BLaER1 treated with 17β-estradiol and CSF1 and Interleukin-3, amounts not matched to agents 10 nM and 100 nM (cell line): ENCODE results near the gene MYZAP.
A peak's percentile ranks its signal among the peaks of the same experiment; 100 is the strongest.

ENCODE experiments used
- H3K27ac ChIP-seq, 11 experiments: shearing (Covaris generic); formaldehyde crosslinking; 2 replicates each; pipeline ENCODE4 v1.8.1; 2022
- H3K27me3 ChIP-seq, 11 experiments: shearing (Covaris generic); formaldehyde crosslinking; 2 replicates each; pipeline ENCODE4 v1.8.1; 2022
- H3K36me3 ChIP-seq, 11 experiments: shearing (Covaris generic); formaldehyde crosslinking; 2 replicates each; pipeline ENCODE4 v1.8.1; 2022
- H3K4me1 ChIP-seq, 10 experiments: shearing (Covaris generic); formaldehyde crosslinking; 2 replicates each; pipeline ENCODE4 v1.8.1; 2022
- H3K4me2 ChIP-seq, 11 experiments: shearing (Covaris generic); formaldehyde crosslinking; 2 replicates each; pipeline ENCODE4 v1.8.1; 2022
- H3K4me3 ChIP-seq, 10 experiments: shearing (Covaris generic); formaldehyde crosslinking; 2 replicates each; pipeline ENCODE4 v1.8.1; 2022
- H3K9ac ChIP-seq, 11 experiments: shearing (Covaris generic); formaldehyde crosslinking; 2 replicates each; pipeline ENCODE4 v1.8.1; 2022
- H3K9me3 ChIP-seq, 11 experiments: shearing (Covaris generic); formaldehyde crosslinking; replicated peaks in 1 of 11; 2 replicates each; pipeline ENCODE4 v1.8.1; 2022
- H4K20me1 ChIP-seq, 11 experiments: shearing (Covaris generic); formaldehyde crosslinking; 2 replicates each; pipeline ENCODE4 v1.8.1; 2022
- Cebpa-rat ChIP-seq, 11 experiments: shearing (Covaris generic); IDR thresholded peaks; 2 replicates each; pipeline ENCODE4 v1.8.1; 2022

The MYZAP gene

GRCh38 chr15:57594479-57594878 is 2.8 kb downstream of the MYZAP start:
- peaks cover 10 to 31% (median 24%) of the 10 kb centered on the region in 11 experiments for H3K27me3 ChIP-seq
- H3K4me2 ChIP-seq = peak overlapping the region in 10 of 11 experiments; percentile 36 to 72 (median 64); a peak in 15 of 22 replicates
- peaks cover 7 to 29% (median 18%) of the 10 kb centered on the region in 10 experiments; a peak in 19 of 20 replicates for H3K4me1 ChIP-seq

GRCh38 chr15:57595011-57595866 is 3.5 kb downstream of the MYZAP start:
- Histone ChIP-seq H3K4me3 (no peak overlapping the region), H3K9me3 (peaks cover 0 to 27% (median 15%) of the 10 kb centered on the region in 11 experiments; a peak in 18 of 22 replicates), H3K27me3 (peaks cover 10 to 30% (median 24%) of the 10 kb centered on the region in 11 experiments), H3K36me3 (no peaks in the 10 kb centered on the region), H3K4me2 (peak overlapping the region; percentile 36 to 72 (median 64)), H3K4me1 (peaks cover 7 to 21% (median 16%) of the 10 kb centered on the region in 10 experiments; a peak in 19 of 20 replicates), H3K27ac (peak overlapping the region in 7 of 11 experiments; percentile 4 to 37 (median 16); a peak in 5 of 22 replicates), H3K9ac (no peak overlapping the region), H4K20me1 (no peaks in the 10 kb centered on the region)
- no peak for TF ChIP-seq Cebpa-rat (IDR thresholded peaks at IDR 0.05)

More at GRCh38 chr15:57594479-57594878, 2.8 kb downstream of the MYZAP start:
- Histone ChIP-seq H4K20me1 (no peaks in the 10 kb centered on the region), H3K27ac (peak overlapping the region in 1 of 11 experiments; percentile 16; a peak in 1 of 22 replicates), H3K9me3 (peaks cover 0 to 27% (median 15%) of the 10 kb centered on the region in 11 experiments; a peak in 18 of 22 replicates), H3K36me3 (no peaks in the 10 kb centered on the region), H3K9ac (no peak overlapping the region), H3K4me3 (no peak overlapping the region)
- peak in 5 of 11 experiments; percentile 28 to 72 (median 49); a peak in 5 of 22 replicates for TF ChIP-seq Cebpa-rat (IDR thresholded peaks at IDR 0.05)

- Histone ChIP-seq H3K9me3 (peaks cover 0 to 22% (median 14%) of the 10 kb centered on the region in 11 experiments; a peak in 18 of 22 replicates), H4K20me1 (no peaks in the 10 kb centered on the region), H3K27me3 (peaks cover 10 to 18% (median 15%) of the 10 kb centered on the region in 11 experiments), H3K4me2 (no peak overlapping the region; a peak in 1 of 22 replicates), H3K36me3 (no peaks in the 10 kb centered on the region), H3K4me3 (no peak overlapping the region), H3K4me1 (peaks cover 7 to 21% (median 14%) of the 10 kb centered on the region in 10 experiments; a peak in 19 of 20 replicates), H3K9ac (no peak overlapping the region), H3K27ac (peak overlapping the region in 1 of 11 experiments; percentile 16; a peak in 1 of 22 replicates)
- no peak for TF ChIP-seq Cebpa-rat (IDR thresholded peaks at IDR 0.05)
Observed at GRCh38 chr15:57596301-57596855, 4.7 kb downstream of the MYZAP start.

GRCh38 chr15:57596978-57597377 is 5.3 kb downstream of the MYZAP start:
- no peak for TF ChIP-seq Cebpa-rat (IDR thresholded peaks at IDR 0.05)
- H3K27ac ChIP-seq = no peak overlapping the region

GRCh38 chr15:57597431-57597830 is 5.7 kb downstream of the MYZAP start:
- H3K9ac ChIP-seq = no peak overlapping the region
- no peak overlapping the region for H3K27ac ChIP-seq
- H3K27me3 ChIP-seq = peaks cover 3 to 8% (median 5%) of the 10 kb centered on the region in 11 experiments
- H3K9me3 ChIP-seq = peaks cover 0 to 13% (median 5%) of the 10 kb centered on the region in 11 experiments; a peak in 11 of 22 replicates
- TF ChIP-seq Cebpa-rat (IDR thresholded peaks at IDR 0.05) = no peak
- H3K4me1 ChIP-seq = peaks cover 7 to 21% (median 14%) of the 10 kb centered on the region in 10 experiments; a peak in 19 of 20 replicates
- no peak overlapping the region for H3K4me3 ChIP-seq
- H3K4me2 ChIP-seq = peak overlapping the region in 3 of 11 experiments; percentile 7 to 25 (median 11); a peak in 3 of 22 replicates
- H4K20me1 ChIP-seq = no peaks in the 10 kb centered on the region
- H3K36me3 ChIP-seq = no peaks in the 10 kb centered on the region

More at GRCh38 chr15:57596978-57597377, 5.3 kb downstream of the MYZAP start:
- H3K36me3 ChIP-seq = no peaks in the 10 kb centered on the region
- peak overlapping the region in 3 of 11 experiments; percentile 7 to 25 (median 11); a peak in 3 of 22 replicates for H3K4me2 ChIP-seq
- no peaks in the 10 kb centered on the region for H4K20me1 ChIP-seq
- peaks cover 7 to 12% (median 10%) of the 10 kb centered on the region in 11 experiments for H3K27me3 ChIP-seq
- H3K4me1 ChIP-seq = peaks cover 7 to 21% (median 14%) of the 10 kb centered on the region in 10 experiments; a peak in 19 of 20 replicates
- H3K9me3 ChIP-seq = peaks cover 0 to 18% (median 9%) of the 10 kb centered on the region in 11 experiments; a peak in 18 of 22 replicates
- no peak overlapping the region for H3K9ac ChIP-seq
- no peak overlapping the region for H3K4me3 ChIP-seq

- H3K36me3 ChIP-seq = no peaks in the 10 kb centered on the region
- no peaks in the 10 kb centered on the region for H4K20me1 ChIP-seq
- TF ChIP-seq Cebpa-rat (IDR thresholded peaks at IDR 0.05) = no peak
- H3K9ac ChIP-seq = no peak overlapping the region
- H3K27me3 ChIP-seq = no peaks in the 10 kb centered on the region
- H3K4me1 ChIP-seq = peaks cover 7 to 21% (median 14%) of the 10 kb centered on the region in 10 experiments; a peak in 19 of 20 replicates
- no peak overlapping the region for H3K4me3 ChIP-seq
- peaks cover 0 to 8% (median 0%) of the 10 kb centered on the region in 11 experiments; a peak in 2 of 22 replicates for H3K9me3 ChIP-seq
- H3K4me2 ChIP-seq = no peak overlapping the region
- H3K27ac ChIP-seq = no peak overlapping the region
Observed at GRCh38 chr15:57598346-57598745, 6.6 kb downstream of the MYZAP start.

GRCh38 chr15:57599296-57599810 is 7.6 kb downstream of the MYZAP start:
- TF ChIP-seq Cebpa-rat (IDR thresholded peaks at IDR 0.05) = no peak

GRCh38 chr15:57600197-57600596 is 8.5 kb downstream of the MYZAP start:
- Histone ChIP-seq H3K36me3 (no peaks in the 10 kb centered on the region), H4K20me1 (no peaks in the 10 kb centered on the region), H3K4me3 (no peak overlapping the region), H3K9ac (no peak overlapping the region), H3K4me1 (peaks cover 3 to 13% (median 7%) of the 10 kb centered on the region in 10 experiments; a peak in 19 of 20 replicates), H3K27ac (no peak overlapping the region), H3K9me3 (no peaks in the 10 kb centered on the region), H3K27me3 (no peaks in the 10 kb centered on the region), H3K4me2 (no peak overlapping the region)
- TF ChIP-seq Cebpa-rat (IDR thresholded peaks at IDR 0.05) = no peak

More at GRCh38 chr15:57599296-57599810, 7.6 kb downstream of the MYZAP start:
- peaks cover 7 to 21% (median 14%) of the 10 kb centered on the region in 10 experiments; a peak in 19 of 20 replicates for H3K4me1 ChIP-seq
- H3K36me3 ChIP-seq = no peaks in the 10 kb centered on the region
- no peak overlapping the region for H3K9ac ChIP-seq
- H3K27me3 ChIP-seq = no peaks in the 10 kb centered on the region
- H3K4me2 ChIP-seq = no peak overlapping the region
- H3K4me3 ChIP-seq = no peak overlapping the region
- H3K27ac ChIP-seq = no peak overlapping the region
- H4K20me1 ChIP-seq = no peaks in the 10 kb centered on the region
- H3K9me3 ChIP-seq = 0 out of 22 replicates have a peak, but pooled peaks cover 0 to 2% (median 0%) of the 10 kb centered on the region in 11 experiments
